ENCODE results near the gene UBE2J1.

The UBE2J1 gene

DNA sequence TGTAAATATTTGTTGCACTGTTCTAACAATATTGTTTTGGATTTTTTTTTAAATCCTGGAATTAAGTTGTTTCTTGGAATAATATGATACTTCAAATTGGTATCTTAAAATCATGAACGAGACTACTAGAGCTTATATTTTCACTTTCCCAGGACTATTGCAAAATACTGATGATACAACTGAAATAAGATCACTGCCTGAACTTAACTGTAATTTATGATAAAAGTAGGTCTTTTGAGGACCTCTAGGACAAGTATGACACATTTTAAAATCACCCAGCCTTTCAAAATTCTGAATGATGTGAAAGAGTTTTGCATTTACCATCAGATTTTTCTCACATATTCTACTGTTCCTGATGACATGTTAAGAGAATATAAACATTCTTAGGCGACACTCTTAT, 8.6 kb upstream of the UBE2J1 start:
- DNase-seq = no peak

DNA sequence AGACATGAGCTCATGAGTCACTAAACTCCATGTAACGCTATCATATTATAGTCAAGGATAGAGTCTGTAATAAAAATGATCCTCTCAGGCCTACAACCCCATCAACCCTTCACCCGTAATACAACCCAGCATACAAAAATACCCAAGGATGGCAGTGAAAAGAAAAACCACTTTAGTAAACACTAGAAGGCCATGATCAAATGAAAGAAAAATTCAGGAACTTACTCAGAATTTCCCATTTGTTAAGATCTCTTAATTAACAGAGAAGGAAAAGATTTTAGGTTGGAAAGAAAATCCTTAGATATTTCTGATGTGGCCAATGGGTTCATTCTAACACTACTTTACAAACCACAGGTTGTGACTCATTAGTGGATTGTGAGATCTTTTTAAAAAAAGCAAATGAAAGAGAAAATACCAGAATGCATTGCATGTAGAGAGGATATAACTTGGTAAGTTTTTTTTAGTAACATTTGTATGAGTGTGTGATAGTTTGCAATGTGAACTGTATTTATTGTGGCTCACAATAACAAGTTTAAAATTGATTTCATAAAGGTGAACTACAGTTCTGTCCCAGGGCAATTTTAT, 8.0 kb upstream of the UBE2J1 start:
- DNase-seq = no peak

DNA sequence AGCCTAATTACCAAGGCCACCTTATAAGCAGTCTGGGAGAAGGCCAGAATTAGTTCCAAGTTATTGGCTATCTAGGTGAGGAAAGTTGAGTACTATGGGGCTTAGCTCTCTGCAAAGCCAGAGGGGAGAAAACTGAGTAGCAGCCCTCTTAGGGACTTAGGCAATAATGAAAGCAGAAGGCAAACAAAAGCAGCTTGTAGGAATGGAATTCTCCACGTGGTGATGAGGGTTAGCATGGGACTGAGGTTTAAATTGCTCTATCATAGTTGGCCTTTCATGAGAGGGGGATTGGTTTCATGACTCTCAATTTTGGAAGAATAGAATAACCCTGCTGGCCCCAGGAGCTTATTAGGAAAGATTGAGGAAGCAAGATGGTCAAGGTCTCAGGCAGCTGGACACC, 7.0 kb upstream of the UBE2J1 start:
- DNase-seq = no peak

GRCh38 chr6:89357390-89357789, 4.9 kb upstream of the UBE2J1 start:
- DNase-seq = no peak

DNA sequence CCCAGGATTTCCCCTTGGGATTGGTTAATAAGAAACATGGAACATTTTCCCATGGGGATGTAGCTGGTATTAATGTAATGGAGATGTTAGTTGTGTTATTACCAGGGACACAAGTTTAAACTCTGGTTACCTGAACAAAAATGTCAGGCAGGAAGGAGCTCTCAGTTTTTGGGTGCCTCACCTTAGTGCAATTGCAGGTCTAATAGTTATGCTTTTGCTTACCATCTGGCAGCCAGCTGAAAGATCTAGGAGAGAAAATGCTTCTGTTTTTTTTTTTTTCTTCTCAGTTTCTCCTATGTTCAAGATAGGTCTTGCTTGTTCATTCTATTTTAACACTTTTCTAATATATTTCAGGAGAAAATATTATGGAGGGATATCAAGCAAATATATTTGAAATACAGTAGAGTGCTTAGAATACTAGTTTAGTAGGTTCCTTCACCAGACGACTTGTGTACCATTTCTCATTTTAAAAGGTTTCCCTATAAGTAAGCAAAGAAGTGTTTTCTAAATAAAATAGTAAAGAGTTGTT, 4.2 kb upstream of the UBE2J1 start:
- no peak for DNase-seq

- DNase-seq = no peak
These were observed 3.1 kb upstream of the UBE2J1 start for GRCh38 chr6:89355511-89356194.

DNA sequence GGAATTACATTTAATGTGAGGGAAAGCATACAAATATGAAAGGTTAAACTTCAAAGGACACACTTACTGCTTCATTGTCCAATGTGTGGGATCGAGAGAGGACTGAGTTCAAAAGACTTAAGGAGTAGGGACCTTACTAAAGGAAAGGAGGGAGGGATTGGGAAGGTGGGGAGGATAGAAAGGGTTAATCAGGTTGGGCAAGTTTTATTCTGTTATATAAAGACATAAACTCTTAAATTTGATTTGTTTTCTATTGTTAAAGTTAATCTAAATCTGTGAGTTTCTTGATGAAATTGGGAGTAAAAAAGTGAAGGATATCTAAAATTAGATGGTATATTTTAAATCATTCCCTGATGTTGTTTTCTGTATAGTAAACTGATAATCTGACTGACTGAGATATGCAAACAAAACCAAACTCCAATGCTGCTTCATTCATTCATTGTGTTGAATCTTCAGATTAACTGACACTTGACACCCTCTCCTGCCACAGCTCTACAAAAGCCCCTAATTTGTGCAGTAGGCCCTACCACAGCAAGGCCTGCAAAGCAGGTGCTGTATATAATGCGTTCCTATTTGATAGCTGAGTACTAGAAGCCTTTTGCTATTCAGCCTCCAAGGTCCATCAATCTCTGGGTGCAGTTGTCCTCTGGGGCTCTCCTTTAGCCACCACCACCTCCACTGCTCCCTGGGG, 1.3 kb upstream of the UBE2J1 start:
- DNase-seq = no peak

GRCh38 chr6:89353118-89353556, 615 bp upstream of the UBE2J1 start:
- DNase-seq = no peak

DNA sequence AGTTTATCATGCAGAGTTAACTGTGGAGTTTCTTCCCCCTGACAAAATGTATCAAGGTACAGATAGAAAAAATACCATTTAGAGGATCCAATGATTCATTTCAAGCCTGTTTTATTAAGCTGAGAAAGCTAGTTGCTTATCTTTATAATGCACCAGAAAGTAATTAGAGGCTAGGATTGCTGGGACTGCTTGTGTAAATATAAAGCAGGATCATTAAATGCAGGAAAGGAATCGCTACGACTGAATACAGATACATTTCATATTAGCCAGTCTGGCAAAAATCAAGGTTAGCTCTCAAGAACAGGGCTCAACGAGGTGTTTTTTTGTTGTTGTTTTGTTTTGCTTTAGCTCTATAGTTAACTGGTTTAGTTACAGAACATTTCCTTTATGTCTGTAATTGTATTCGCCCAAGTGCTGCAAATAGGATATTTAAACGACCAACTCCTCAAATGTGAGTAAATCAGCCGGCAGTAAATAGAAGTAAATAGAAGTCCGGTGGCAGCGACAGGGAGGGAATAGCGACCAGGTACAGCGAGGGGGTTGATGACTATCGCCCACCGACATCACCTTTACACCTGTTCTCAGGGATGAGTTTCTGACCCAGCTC, 748 bp downstream of the UBE2J1 start:
- no peak for DNase-seq

DNA sequence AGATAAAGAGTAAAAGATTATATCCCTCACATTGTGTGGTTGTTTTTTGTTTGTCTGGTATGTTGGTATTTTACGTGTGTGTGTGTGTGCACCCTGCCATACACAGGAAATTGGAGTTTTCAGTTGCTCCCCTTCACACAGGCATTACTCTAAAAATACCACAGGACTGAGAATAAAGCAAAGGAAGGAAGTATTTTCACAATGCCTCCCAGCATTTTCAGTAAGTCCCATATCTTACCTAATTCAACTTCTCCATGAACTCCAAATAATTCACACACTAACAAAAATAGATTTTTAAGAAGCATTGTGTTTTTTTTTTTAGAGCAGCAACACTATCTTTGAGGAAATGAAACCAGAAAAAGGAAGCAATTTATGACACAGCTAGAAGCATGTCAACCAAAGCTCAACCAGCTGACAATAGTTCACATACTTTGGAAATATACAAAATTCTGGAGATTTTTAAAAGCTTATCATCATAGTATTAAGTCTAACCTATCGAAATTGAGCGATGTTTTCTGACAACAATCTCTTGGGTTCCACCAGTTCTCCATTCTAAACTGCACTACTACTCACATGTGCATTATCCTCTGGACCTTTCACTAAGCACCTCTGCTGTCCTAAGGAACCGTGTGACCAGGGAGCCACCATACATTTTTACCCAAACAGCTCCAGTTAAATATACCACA, 2.1 kb downstream of the UBE2J1 start:
- DNase-seq = no peak

DNA sequence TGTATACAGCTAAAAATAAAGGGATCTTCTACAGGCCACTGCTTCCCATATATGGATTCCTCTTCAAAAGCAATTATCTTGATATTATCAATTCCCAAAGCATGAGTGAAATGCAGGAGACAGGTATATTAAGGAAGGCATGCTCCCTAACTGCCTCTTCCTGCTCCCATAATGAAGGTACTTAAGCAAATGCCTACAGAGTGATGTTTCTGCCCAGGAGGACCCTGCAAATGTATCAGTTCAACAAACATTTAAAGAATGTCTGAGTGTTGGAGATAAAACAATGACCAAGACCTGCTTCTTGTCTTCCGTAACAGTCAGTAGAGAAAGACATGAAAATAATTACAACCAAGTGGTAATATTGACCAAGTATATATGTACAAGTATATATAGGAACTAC, 4.2 kb downstream of the UBE2J1 start:
- DNase-seq = no peak

DNA sequence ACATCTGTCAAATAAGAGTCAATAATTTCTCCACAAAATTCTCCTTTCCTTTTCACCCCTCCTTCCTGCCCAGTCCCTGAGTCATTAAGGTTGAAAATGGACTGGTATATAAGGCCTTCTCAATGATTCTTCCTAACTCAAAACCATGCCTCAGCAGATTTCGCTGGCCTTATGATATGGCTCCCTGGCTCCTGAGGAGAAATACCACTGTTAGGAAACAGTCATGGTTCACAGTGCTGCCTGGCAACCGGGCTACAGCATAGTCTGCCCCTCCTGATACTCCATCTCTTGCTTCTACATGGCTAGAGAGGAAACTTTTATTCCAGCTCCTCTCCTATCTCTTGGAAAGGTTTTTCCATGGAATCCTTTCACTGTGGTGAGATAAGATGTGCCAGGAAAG, 4.7 kb downstream of the UBE2J1 start:
- DNase-seq = no peak

DNA sequence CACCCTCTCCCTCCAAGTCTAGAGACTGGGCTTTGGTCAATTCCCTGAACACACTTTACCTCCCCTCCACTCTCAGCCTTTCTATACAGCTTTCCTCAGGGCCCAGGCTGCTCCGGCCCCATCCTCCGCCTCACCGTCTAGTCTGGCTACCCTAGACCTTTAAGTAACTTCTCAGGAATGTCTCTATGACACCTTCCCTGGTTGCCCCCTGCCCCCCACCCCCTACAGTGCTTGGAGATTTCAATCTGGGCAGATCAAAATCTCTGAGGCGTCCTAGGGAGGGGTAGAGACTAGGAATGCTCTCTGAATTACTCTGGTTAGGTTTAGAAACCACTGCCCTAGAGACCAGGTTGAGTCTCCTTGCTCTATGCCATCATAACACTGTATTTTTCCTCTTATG, 6.1 kb downstream of the UBE2J1 start:
- DNase-seq = no peak

DNA sequence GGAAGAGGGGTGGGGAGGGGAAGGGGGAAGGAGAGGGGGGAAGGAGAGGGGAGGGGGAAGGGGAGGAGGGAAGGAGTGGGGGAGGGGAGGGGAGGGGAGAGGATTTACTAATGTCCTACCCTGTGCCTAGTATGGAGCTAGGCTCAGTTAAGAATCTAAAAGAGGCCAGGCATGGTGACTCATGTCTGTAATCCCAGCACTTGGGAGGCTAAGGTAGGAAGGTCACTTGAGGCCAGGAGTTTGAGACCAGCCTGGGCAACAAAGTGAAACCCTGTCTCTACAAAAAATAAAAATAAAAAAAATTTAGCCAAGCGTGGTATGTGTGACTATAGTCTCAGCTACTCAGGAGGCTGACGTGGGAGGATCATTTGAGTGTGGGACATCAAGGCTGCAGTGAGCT, 13.0 kb downstream of the UBE2J1 start:
- DNase-seq = no peak

DNA sequence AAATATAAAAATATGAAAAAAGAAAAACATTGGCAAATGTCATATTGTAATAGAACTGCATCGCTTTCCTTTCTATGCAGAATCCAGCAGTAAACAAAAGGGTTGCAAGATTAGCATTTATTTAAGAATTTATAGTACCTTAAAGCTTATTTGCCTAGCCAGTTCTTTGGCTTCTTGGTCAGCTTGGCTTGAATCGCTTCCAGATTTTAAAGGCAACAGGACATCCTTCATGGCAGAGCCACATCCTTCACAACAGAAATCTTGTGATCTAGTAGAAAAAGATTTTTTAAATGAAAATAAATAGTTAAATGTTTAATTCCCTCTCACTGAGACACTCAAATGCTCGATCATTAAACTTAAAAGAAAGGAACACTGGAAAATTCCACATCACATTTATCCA, 17.4 kb downstream of the UBE2J1 start:
- DNase-seq = no peak

DNA sequence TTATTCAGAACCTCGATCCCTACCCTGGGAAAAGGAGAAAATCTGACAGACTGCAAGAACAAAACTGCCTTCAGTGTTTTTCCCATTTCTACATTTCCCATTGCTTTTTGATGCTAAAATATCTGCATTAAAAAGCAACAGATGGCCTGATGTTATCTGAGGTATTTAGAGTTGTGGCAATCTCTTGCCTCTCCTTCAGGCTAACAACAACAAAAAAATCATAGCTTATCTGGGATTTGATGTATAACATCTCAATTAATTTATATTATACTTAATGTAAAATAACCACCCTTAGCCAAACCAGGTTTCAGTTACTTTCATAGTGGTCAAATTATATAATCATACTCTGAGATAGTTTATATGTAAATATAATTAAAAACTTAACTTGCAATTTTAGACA, 21.6 kb downstream of the UBE2J1 start:
- no peak for DNase-seq

GRCh38 chr6:89328976-89329375, 23.5 kb downstream of the UBE2J1 start:
- DNase-seq = no peak

- DNase-seq = no peak
These were observed 28.2 kb downstream of the UBE2J1 start for GRCh38 chr6:89324304-89324703.

- no peak for DNase-seq
These were observed 29.0 kb downstream of the UBE2J1 start for GRCh38 chr6:89323511-89323971.

DNA sequence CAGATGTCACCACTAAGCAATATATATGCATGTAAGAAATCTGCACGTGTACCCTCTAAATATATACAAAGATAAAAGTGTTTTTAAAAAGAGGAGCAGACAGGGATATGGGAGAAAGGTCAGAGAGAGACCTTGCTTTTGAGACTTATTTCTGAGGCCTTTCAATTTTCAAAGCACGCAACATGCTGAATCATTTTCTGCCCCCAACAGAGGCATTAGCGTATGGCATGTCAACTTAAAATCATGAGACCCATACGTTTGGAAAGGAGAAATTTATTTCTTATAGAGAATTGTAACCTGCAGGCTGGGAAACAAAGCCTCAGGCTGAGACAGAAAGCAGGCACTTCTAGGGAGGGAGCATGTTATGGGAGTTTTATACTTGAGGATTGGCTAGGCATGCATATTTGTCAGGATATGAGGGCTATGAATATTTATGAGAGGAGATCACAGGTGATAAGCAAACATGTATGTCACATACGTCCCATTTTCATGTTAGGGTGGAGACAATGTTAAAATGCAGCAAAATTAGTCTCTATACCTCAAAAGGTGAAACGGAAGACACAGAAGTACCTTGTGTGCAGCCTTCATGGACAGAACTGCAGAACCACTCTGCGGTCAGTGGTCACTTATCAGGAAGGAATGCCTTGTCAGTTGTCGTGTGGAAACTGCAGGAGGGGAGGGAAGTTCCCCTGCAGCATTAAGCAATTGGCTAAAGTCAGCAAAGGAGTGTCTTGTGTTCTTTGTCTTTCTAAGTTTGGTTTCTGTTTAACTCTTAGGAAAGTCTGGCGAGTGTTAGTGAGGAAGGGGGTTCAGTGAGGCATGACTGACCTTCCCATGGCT, 31.2 kb downstream of the UBE2J1 start:
- no peak for DNase-seq

GRCh38 chr6:89320012-89320559, 32.4 kb downstream of the UBE2J1 start:
- no peak for DNase-seq

- DNase-seq = no peak
These were observed 35.5 kb downstream of the UBE2J1 start for GRCh38 chr6:89317067-89317466.

Data from NCI-H1417 treated with DMSO at 0.1 percent for 48 hours (cell line).